GM18505 (cell line): Measurements from ENCODE around the gene KCNIP4.
"Not testable (repeated sequence)": the region's sequence is repeated elsewhere in the genome, so short reads cannot be mapped to it uniquely, and the experiment has no call there.

Experiments used
- ATAC-seq: cut with Tn5 transposase; IDR thresholded peaks from one replicate; pipeline ENCODE4 v1.9.1; 2021; ENCODE audit not compliant: unreplicated experiment
- POLR2A ChIP-seq: IDR thresholded peaks from 4 replicates; pipeline ENCODE4 v1.6.1; 2011; ENCODE audit warnings: borderline replicate concordance; ENCODE audit not compliant: insufficient read depth, insufficient read length; ENCODE audit errors: extremely low read depth

KCNIP4 gene

DNA sequence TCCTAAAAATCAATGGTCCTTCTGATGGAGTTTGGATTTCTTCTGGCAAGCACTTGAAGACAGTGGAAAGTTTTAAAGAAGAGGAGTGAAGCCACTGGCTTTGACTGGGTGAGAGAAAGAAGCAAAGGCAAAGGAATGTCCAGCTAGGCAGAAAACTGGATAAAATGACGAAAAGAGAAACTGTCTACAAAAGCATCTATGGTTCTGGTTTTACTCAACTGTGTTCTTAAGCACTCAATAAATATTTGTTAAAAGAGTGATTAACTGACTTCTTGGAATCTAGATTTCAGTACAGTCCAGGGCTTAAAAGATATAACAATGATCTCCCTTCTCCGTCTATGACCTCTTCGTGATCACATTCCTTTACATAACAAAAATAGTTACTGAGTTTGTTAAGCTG lies 1195.9 kb downstream of the KCNIP4 start:
- ATAC-seq: no peak
- no peak for TF ChIP-seq POLR2A

- not testable (repeated sequence) for ATAC-seq
Observed at GRCh38 chr4:20746000-20746399, 1202.6 kb downstream of the KCNIP4 start.

- TF ChIP-seq POLR2A: no peak
- no peak for ATAC-seq
Observed at GRCh38 chr4:20735931-20736330, 1212.6 kb downstream of the KCNIP4 start.

GRCh38 chr4:20724915-20725314 lies 1223.7 kb downstream of the KCNIP4 start:
- no peak for TF ChIP-seq POLR2A
- ATAC-seq: no peak

DNA sequence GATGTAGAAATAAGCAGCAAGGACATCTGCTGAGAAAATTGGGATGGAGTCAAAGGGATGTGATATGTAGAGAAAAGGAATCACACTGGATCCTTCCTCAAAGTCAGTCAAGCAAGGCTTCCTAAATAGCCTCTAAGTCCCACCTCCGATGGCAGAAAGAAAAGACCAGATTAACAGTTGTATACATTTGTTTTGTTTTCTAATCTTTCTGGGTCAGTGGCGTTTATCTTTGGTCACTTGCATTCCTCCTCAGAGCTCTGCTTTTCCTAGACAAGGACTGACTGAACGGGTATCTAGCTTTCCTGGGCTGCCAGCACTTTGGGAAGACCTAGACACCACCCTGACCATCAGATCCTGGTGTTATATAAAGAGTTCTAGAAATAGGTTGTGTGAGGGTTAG lies 1225.1 kb downstream of the KCNIP4 start:
- ATAC-seq: no peak
- no peak for TF ChIP-seq POLR2A

DNA sequence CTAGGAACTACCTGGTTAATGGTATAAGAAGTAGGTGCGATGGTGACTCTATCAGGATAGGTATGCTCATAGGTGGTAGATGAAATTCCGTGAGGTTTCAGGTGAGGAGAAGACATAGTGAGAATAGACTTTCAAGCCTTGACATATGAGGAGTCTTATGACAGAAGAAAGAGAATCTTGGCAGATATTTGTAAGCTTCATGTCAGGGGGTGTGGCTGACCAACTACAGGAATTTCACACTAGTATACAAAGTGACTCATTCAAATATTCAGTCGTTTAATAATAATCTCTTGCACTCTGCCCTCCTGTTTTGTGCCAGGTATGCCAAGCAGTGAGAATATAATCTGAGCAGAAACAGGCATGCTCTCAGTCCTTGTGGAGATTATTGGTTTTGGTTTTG lies 1225.6 kb downstream of the KCNIP4 start:
- no peak for TF ChIP-seq POLR2A
- ATAC-seq: no peak

- ATAC-seq: no peak
- TF ChIP-seq POLR2A: no peak
Observed at GRCh38 chr4:20711335-20711734, 1237.2 kb downstream of the KCNIP4 start.

DNA sequence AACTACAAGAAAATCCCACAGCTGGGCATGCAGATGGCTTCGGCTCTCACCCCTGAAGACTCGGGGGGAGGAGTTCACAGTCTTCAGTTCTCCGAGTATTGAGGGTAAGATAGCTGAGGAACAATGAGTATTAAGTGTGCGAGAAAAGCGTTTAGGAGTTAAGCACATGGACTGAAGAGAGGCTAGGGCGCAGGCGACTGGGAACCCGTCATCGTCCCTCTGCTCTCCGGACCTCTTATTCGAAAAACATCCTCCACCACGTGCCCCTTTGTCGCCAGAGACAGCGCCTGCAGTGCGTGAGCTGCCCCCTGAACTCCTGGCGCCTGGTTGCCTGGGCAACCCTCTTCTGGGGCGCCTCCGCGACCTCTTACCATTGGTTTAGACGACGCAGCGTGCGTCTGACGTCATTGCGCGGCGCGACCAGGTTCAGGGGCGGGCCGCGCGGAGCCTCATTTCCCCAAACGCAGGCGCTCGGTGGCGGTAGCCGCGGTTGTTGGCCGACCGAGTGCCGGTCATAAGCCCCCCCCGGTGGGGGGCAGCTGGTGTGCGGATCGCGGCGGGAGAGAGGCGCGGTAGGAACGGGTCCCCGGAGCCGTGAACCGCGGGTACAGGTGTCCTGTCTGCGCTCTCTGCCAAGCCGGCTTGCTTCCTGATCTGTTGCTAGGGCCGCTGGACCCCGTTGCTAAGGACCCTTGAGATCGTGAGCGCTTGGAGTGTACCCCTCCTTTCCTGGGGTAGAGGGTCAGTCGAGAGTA lies 1248.4 kb downstream of the KCNIP4 start, which contains the start of gene PACRGL:
Gene PACRGL, plus strand, starts transcription at position 452 of the 755 bp plus-strand sequence. CDS start 4,024 bp downstream, outside the sequence.
- ATAC-seq: peak; percentile 100
- TF ChIP-seq POLR2A: peak; percentile 68

DNA sequence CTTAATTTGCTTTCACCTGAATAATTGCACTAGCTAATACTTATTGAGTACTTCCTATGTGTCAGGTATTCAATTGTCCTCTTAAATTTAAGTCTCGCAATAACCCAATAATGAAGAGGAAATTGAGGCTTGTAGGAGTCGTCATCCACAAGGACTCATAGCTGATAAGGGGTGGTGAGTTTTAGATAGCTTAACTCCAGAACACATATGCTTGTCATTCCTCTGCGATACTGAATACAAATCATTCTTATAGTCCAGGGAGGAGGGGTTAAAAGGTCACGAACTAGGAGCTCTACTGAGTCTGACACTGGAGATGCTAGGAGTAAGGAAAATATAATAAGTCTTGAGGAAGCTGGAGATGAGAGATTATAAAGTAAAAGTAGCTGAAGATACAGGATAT lies 1249.8 kb downstream of the KCNIP4 start:
- ATAC-seq: no peak
- no peak for TF ChIP-seq POLR2A

DNA sequence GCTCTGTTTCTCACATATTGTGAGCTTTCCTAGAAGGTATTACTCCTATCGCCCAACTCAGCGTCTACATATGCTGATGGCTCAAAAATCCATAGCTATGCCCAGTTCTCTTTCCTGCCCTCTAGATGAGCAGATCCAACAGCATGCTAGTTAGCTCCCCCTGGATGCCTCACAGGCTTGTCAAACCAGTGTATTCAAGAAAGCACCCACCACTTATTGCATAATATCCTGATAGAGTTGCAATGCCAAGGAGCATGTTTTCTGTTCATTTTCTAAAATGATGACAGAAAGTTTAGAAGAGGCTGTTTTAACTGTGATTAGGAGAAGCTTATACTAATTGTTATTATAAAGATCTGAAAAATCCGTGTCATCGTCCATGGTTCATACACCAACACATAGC lies 1250.2 kb downstream of the KCNIP4 start:
- ATAC-seq: no peak
- TF ChIP-seq POLR2A: no peak

DNA sequence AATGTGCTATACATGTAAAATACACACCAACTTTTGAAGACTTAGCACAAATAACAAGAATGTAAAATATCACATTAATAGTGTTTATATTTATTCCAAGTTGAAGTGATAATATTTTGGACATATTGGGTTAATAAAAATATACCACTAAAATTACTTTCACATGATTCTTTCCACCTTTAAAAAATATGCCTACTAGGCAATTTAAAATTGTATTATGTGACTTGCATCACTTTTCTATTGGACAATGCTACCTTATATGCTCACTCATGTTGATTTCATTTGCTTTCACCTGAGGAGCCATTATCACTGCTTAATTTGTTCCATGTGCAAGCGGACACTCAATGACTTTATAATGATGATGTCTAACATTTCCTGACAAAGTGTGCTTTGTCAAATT lies 1251.8 kb downstream of the KCNIP4 start:
- TF ChIP-seq POLR2A: no peak
- ATAC-seq: no peak

DNA sequence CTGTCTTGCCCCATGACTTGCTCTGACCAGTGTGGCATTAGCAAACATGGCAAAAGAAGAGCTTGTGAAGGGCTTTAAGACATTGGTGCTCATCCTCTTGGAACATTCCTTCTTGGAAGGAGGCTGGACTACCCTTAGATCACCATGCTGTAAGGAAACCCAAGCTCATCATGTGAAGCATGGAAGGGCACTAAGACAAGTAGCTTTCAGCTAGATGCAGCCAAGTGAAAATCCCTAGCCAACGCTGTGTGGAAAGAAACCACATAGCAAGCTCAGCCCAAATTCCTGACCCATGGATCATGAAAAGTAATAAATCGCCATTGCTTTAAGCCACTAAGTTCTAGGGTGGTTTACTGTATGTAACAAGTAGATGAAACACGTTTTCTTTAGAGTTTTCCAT lies 1260.7 kb downstream of the KCNIP4 start:
- no peak for ATAC-seq
- no peak for TF ChIP-seq POLR2A

- ATAC-seq: no peak
Observed at GRCh38 chr4:20684852-20685763, 1263.5 kb downstream of the KCNIP4 start.

GRCh38 chr4:20683766-20684165 lies 1264.8 kb downstream of the KCNIP4 start:
- ATAC-seq: no peak
- no peak for TF ChIP-seq POLR2A

More at GRCh38 chr4:20684852-20685763, 1263.5 kb downstream of the KCNIP4 start:
- no peak for TF ChIP-seq POLR2A
